Ishikawa (cell line): ENCODE measurements around the gene EFHD1.

Experiments used
- CREB1 ChIP-seq: IDR thresholded peaks from 2 replicates; pipeline ENCODE4 v1.6.1; 2012; ENCODE audit warnings: low read depth
- EP300 ChIP-seq: IDR thresholded peaks from 2 replicates; pipeline ENCODE4 v1.6.1; 2012; ENCODE audit warnings: borderline replicate concordance
- MAX ChIP-seq: IDR thresholded peaks from 2 replicates; pipeline ENCODE4 v1.6.1; 2012
- NFIC ChIP-seq: IDR thresholded peaks from 2 replicates; pipeline ENCODE4 v1.6.1; 2012
- RAD21 ChIP-seq: IDR thresholded peaks from 2 replicates; pipeline ENCODE4 v1.6.1; 2012; ENCODE audit warnings: low read depth
- REST ChIP-seq: IDR thresholded peaks from 2 replicates; pipeline ENCODE4 v1.6.1; 2012; ENCODE audit warnings: low read depth, mild to moderate bottlenecking
- TAF1 ChIP-seq: IDR thresholded peaks from 2 replicates; pipeline ENCODE4 v1.6.1; 2012; ENCODE audit warnings: low read depth, mild to moderate bottlenecking
- TEAD4 ChIP-seq: IDR thresholded peaks from 2 replicates; pipeline ENCODE4 v1.6.1; 2012
- ZBTB7A ChIP-seq: IDR thresholded peaks from 2 replicates; pipeline ENCODE4 v1.6.1; 2012; ENCODE audit warnings: low read depth

- no peak for TF ChIP-seq NFIC
- no peak for TF ChIP-seq REST
- TF ChIP-seq TEAD4, result no peak
- TF ChIP-seq TAF1, result no peak
- no peak for TF ChIP-seq ZBTB7A
- no peak for TF ChIP-seq EP300
- no peak for TF ChIP-seq RAD21
- no peak for TF ChIP-seq CREB1
- TF ChIP-seq MAX, result no peak
Observed at GRCh38 chr2:232613538-232614134, 19.8 kb upstream of the EFHD1 start.
